NCI-H82 treated with DMSO at 0.1 percent for 48 hours (cell line): ENCODE measurements around the gene TRNP1.
"Not testable (repeated sequence)": the region's sequence is repeated elsewhere in the genome, so short reads cannot be mapped to it uniquely, and the experiment has no call there.

Experiments used
- DNase-seq: peaks from one replicate; lab custom pipeline; 2025; ENCODE audit not compliant: unreplicated experiment; lab: John Stamatoyannopoulos, UW

TRNP1 gene

GRCh38 chr1:26993237-26994019 lies at the start of gene TRNP1:
Gene TRNP1 (plus strand): TSS chr1:26993692. CDS start chr1:26993787, 95 bp downstream.
- DNase-seq: peak; percentile 66

- no peak for DNase-seq
These were observed 48.4 kb upstream of the TRNP1 start for GRCh38 chr1:26945138-26945537.

GRCh38 chr1:26945728-26946127 lies 47.8 kb upstream of the TRNP1 start:
- DNase-seq: no peak

GRCh38 chr1:26946270-26946669 lies 47.2 kb upstream of the TRNP1 start:
- no peak for DNase-seq

GRCh38 chr1:26948725-26949057 lies 44.8 kb upstream of the TRNP1 start:
- DNase-seq: not testable (repeated sequence)

GRCh38 chr1:26949266-26949925 lies 44.1 kb upstream of the TRNP1 start:
- DNase-seq: no peak

- DNase-seq: no peak
These were observed 43.6 kb upstream of the TRNP1 start for GRCh38 chr1:26949926-26950319.

GRCh38 chr1:26950602-26951001 lies 42.9 kb upstream of the TRNP1 start:
- no peak for DNase-seq

- DNase-seq: no peak
These were observed 42.3 kb upstream of the TRNP1 start for GRCh38 chr1:26951216-26951615.

- DNase-seq: no peak
These were observed 41.5 kb upstream of the TRNP1 start for GRCh38 chr1:26951821-26952497.

GRCh38 chr1:26953374-26953773 lies 40.1 kb upstream of the TRNP1 start:
- DNase-seq: no peak

- DNase-seq: no peak
These were observed 37.2 kb upstream of the TRNP1 start for GRCh38 chr1:26956321-26956720.

- DNase-seq: no peak
These were observed 36.2 kb upstream of the TRNP1 start for GRCh38 chr1:26957306-26957705.

GRCh38 chr1:26959270-26959669 lies 34.2 kb upstream of the TRNP1 start:
- DNase-seq: no peak

- no peak for DNase-seq
These were observed 33.5 kb upstream of the TRNP1 start, which contains the start of gene KDF1 for GRCh38 chr1:26959722-26960624. Gene KDF1 (minus strand): TSS chr1:26960468. CDS start chr1:26952380, 8,088 bp downstream.

- DNase-seq: no peak
These were observed 32.9 kb upstream of the TRNP1 start for GRCh38 chr1:26960625-26960966.

- DNase-seq: no peak
These were observed 31.7 kb upstream of the TRNP1 start for GRCh38 chr1:26961826-26962225.

GRCh38 chr1:26965213-26965612 lies 28.3 kb upstream of the TRNP1 start:
- no peak for DNase-seq

- DNase-seq: no peak
These were observed 27.9 kb upstream of the TRNP1 start for GRCh38 chr1:26965628-26966027.

GRCh38 chr1:26970810-26971209 lies 22.7 kb upstream of the TRNP1 start:
- no peak for DNase-seq

- DNase-seq: no peak
These were observed 21.9 kb upstream of the TRNP1 start for GRCh38 chr1:26971590-26971989.
